Measurements from ENCODE around the gene WLS. TPM values are rescaled to one million over a fixed set of nuclear protein-coding genes. Genes with fewer than 3 reads are reported as not detected.

WLS gene
- total RNA-seq, 2 donors from 2014 or later, result 74.5 to 92.1 TPM

GRCh38 chr1:68196676-68197075, 35.6 kb downstream of the WLS start:
- H3K27ac ChIP-seq, result peak overlapping the region in 1 of 2 donors; percentile 36

GRCh38 chr1:68191717-68192116, 40.6 kb downstream of the WLS start:
- H3K27me3 ChIP-seq (replicated peaks; ENCODE audit: insufficient read depth), result no peaks in the 10 kb centered on the region
- no peak for DNase-seq (ENCODE audit: low spot score)
- no peaks in the 10 kb centered on the region for H3K4me1 ChIP-seq (replicated peaks)
- WGBS, result 93% methylated on average over 2 of the region's 2 CpGs
- H3K9me3 ChIP-seq, result no peaks in the 10 kb centered on the region
- no peak overlapping the region for H3K27ac ChIP-seq
- H3K36me3 ChIP-seq, result no peaks in the 10 kb centered on the region
- H3K4me3 ChIP-seq, result no peak overlapping the region
- TF ChIP-seq POLR2AphosphoS5 (IDR thresholded peaks at IDR 0.05) (no peak), POLR2A (IDR thresholded peaks at IDR 0.05) (no peak), CTCF (IDR thresholded peaks at IDR 0.05) (no peak)
- intact Hi-C loops (cut with DNase I), result no loop called here

More at GRCh38 chr1:68196676-68197075, 35.6 kb downstream of the WLS start:
- WGBS, result 47% methylated on average over 3 of the region's 3 CpGs
- H3K36me3 ChIP-seq, result no peaks in the 10 kb centered on the region
- no peaks in the 10 kb centered on the region for H3K27me3 ChIP-seq (replicated peaks; ENCODE audit: insufficient read depth)
- intact Hi-C loops (cut with DNase I), result no loop called here
- H3K4me3 ChIP-seq, result no peak overlapping the region
- TF ChIP-seq CTCF (IDR thresholded peaks at IDR 0.05), result no peak
- no peak for TF ChIP-seq POLR2A (IDR thresholded peaks at IDR 0.05)
- no peak for TF ChIP-seq POLR2AphosphoS5 (IDR thresholded peaks at IDR 0.05)
- H3K9me3 ChIP-seq, result no peaks in the 10 kb centered on the region
- no peak for DNase-seq (ENCODE audit: low spot score)
- H3K4me1 ChIP-seq (replicated peaks), result peaks cover 3% of the 10 kb centered on the region

GRCh38 chr1:68188644-68189340, 43.5 kb downstream of the WLS start:
- intact Hi-C loops (cut with DNase I), result no loop called here
- no peak overlapping the region for H3K27ac ChIP-seq
- TF ChIP-seq CTCF (IDR thresholded peaks at IDR 0.05) (no peak), POLR2A (IDR thresholded peaks at IDR 0.05) (no peak), POLR2AphosphoS5 (IDR thresholded peaks at IDR 0.05) (no peak)

GRCh38 chr1:68188060-68188538, 44.2 kb downstream of the WLS start:
- H3K27ac ChIP-seq, result no peak overlapping the region
- WGBS, result 88% methylated on average over 3 of the region's 3 CpGs
- H3K9me3 ChIP-seq, result no peaks in the 10 kb centered on the region
- H3K27me3 ChIP-seq (replicated peaks; ENCODE audit: insufficient read depth), result no peaks in the 10 kb centered on the region
- H3K4me1 ChIP-seq (replicated peaks), result no peaks in the 10 kb centered on the region
- H3K4me3 ChIP-seq, result no peak overlapping the region
- intact Hi-C loops (cut with DNase I), result no loop called here
- DNase-seq (ENCODE audit: low spot score), result no peak
- H3K36me3 ChIP-seq, result no peaks in the 10 kb centered on the region
- TF ChIP-seq CTCF (IDR thresholded peaks at IDR 0.05) (no peak), POLR2A (IDR thresholded peaks at IDR 0.05) (no peak), POLR2AphosphoS5 (IDR thresholded peaks at IDR 0.05) (no peak)

More at GRCh38 chr1:68188644-68189340, 43.5 kb downstream of the WLS start:
- Histone ChIP-seq H3K9me3 (no peaks in the 10 kb centered on the region), H3K36me3 (no peaks in the 10 kb centered on the region), H3K4me1 (replicated peaks) (no peaks in the 10 kb centered on the region), H3K27me3 (replicated peaks; ENCODE audit: insufficient read depth) (no peaks in the 10 kb centered on the region), H3K4me3 (no peak overlapping the region)
- DNase-seq (ENCODE audit: low spot score), result no peak
- 72% methylated on average over 4 of the region's 4 CpGs for WGBS

- Histone ChIP-seq H3K27ac (no peak overlapping the region), H3K4me3 (no peak overlapping the region), H3K36me3 (no peaks in the 10 kb centered on the region), H3K9me3 (no peaks in the 10 kb centered on the region), H3K27me3 (replicated peaks; ENCODE audit: insufficient read depth) (no peaks in the 10 kb centered on the region), H3K4me1 (replicated peaks) (no peaks in the 10 kb centered on the region)
- TF ChIP-seq POLR2A (IDR thresholded peaks at IDR 0.05), result no peak
- DNase-seq (ENCODE audit: low spot score), result no peak
- intact Hi-C loops (cut with DNase I), result no loop called here
- WGBS, result 70% methylated on average over 2 of the region's 2 CpGs
These were observed 46.6 kb downstream of the WLS start for GRCh38 chr1:68185743-68186142.
